AG08395 (cell line): ENCODE results near the gene AFAP1.

ENCODE experiments used
- DNase-seq: peaks from one replicate; pipeline ENCODE4 v3.0.0; 2012; ENCODE audit warnings: mixed read lengths, low spot score

The AFAP1 gene

DNA sequence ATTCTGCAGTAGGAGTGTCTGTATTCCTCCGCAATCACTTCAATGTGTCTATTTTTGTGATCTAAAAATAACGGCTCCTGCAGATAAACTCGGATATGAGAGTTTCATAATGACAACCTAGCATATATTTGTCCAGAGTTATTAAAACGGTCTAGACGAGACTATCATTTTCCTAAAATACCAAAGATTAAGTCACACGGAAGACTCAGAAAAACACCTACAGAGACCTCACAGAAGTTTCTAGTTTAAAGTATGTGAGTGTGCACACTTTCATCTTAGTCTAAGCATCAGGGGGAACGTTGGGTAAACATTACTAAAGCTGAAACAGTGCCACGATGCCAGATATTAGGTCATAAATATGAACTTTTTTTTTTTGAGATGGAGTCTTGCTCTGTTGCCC, 156.9 kb downstream of the AFAP1 start:
- no peak for DNase-seq

DNA sequence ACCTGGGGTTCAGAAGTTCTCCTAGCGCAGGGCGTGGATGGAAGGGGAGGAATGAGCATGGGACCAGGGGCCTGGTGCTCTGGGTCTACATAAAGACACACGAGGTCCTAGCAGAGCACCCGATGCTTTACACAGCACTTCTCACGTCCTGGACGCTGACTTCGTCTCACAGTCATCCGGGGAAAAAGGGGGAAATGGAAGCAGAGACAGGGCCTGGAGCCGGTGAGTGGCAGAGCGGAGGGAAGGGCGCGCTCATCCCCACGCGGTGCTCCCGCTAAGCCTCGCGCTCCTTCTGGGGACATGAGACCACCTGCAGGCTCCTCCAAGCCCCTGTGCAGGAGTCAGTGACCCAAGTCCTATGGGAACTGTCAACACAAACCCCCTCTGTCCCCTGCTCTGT, 157.7 kb downstream of the AFAP1 start:
- no peak for DNase-seq

DNA sequence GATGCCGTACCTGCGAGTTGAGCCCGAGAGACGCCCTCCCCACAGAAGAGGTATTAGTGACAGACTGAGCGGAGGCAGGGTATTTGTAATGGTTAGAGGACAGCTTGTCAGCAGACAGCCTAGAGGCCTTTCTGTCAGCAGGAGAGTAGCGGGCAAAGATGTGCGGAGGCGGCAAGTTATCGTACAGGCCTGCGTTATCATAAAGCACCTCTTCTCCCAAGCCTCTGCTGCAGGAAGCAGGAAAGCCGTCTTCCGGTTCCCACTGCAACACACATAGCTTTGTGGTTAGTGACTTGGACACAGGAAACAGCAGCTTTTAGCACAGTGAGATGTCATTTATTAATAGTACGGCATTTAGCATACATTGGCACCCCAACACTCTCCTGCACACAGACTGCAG, 158.3 kb downstream of the AFAP1 start:
- DNase-seq: peak; percentile 77

DNA sequence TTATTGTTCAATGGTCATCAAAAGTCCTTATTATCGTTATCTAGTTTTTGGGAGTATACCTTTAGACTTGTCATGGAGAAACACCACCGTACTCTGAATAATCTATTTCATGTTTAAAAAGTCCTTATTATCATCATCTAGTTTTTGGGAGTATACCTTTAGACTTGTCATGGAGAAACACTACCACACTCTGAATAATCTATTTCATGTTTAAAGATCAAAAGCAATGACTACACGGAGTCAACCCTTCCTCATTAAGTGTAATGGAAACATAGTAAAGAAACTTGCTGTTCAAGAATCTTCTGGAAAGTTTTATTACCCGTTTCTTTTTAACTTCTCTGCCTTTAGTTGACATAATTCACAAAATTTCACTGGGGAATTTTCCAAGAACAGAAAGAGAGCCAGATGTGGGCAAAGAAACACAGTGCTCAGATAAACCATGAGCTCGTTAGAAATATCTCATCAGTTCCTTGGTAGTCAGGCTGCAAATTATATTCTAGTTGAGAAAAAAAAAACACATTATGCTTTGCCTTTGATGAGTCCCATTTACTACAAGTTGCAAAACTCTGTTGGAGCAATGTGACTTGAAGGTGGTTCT, 158.8 kb downstream of the AFAP1 start:
- no peak for DNase-seq

DNA sequence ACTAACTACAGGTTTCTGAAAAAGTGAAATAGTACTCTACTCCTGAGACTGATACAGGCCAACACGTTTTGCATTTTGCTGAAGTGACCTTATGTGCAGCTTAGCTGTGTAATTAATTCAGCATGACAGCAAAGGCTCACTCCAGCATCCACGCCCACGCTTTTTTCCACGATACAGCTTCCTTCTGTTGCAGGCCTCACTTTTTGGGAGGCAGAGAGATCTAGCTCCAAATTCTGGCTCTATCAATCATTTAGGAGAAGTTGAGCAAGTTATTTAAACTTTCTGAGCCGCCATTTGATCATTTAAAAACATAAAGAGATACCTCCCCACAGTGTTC, 160.3 kb downstream of the AFAP1 start:
- DNase-seq: peak; percentile 46

DNA sequence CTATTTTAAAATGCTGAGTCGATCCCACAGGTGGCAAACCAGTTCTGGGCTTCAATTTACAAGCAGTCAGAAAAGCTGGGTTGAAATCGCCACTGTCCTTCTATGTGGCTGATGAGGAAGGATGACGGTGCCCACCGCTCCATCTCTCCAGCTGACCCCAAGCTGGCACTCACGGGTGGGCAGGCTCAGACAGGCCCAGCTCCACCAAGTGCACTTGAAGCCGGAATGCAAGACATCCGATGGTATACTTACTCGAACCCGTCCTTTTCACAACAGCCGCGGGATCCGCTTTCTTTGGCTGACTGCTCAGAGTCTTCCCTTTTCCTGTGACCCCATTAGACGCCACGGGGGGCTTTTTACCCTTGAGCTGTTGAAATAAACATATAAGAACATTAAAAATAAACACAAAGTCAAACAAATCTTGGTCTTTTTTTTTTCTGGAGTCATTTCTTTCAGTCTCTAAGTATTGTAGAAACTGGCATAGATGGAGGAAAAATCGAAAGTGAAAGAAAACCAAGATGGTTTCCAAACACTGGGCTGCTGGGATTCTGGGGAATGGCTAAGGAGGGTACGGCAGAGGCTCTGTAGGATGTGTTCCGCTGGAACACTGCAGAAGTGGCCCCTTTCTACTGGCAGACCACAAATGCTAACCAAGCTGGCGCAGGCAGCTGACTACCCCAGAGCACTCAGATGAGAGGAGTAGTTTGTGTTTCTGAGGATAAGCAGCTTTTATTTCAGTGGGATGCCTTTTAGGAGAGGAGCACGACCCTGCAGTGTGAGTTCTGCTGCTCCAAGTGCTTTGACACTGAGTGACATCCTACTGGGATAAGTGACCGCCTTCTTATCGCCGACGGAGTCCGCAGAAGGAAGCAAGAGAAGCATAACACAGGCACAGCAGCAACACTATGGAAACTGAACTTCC, 160.9 kb downstream of the AFAP1 start:
- no peak for DNase-seq

DNA sequence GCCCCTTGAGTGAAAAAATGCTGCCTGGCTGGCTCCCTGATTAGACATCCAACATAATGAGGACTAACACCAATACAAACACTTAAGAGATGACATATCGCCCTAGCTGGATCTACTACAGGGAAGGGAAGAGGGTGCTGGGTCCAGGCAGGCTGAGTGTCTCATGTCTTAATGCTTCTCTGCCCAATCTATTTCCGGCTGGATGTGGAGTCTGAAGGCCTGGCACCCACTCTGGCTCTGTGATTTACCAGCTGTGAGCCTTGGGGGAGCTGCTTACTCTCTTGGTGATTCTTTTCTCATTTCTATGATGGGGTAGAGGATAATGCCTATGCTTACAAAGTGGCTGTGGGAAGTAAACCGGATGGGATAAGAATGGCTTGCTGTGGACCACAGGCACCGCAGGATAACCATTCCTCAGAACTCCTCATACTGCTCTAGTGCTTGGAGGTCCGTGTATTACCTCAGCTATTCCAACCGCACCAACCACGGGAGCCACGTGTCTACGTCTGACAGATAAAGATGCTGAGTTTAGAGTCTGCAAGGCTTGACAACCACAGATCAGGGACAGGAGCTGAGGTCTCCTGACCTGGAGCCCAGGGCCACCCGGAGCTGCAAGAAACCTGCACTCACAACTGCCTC, 161.7 kb downstream of the AFAP1 start:
- DNase-seq: no peak

DNA sequence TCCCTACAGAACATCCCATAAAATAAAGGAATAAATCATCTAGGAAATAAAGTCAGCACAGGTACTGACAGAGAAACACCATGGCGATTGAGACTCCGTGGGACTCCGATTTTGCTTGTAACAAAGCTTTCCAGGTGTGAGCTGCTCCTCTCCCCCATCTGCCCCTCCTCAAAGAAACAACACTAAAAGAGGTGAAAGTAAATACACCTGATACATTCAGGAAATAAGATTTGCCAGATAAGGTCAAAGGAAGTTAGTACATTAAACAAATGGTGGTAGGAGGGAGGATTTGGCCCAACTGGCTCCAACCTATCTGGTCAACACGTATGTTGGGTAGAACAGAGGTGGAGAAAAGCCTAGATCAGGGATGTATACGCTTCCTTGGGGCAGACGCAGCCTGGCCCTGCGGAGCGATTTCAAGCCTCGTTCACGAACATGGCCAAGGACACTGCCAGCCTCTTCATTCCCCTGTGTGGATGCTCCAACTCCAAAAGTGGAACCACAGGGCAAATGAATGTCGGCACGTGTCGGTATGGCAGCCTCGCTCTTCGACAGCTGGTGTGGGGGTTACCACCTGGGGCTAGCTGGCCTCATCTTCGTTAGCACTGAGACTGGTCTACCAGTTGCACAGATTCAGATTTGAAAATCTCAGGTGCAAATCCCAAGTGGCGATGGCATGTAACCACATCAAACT, 162.5 kb downstream of the AFAP1 start:
- no peak for DNase-seq

DNA sequence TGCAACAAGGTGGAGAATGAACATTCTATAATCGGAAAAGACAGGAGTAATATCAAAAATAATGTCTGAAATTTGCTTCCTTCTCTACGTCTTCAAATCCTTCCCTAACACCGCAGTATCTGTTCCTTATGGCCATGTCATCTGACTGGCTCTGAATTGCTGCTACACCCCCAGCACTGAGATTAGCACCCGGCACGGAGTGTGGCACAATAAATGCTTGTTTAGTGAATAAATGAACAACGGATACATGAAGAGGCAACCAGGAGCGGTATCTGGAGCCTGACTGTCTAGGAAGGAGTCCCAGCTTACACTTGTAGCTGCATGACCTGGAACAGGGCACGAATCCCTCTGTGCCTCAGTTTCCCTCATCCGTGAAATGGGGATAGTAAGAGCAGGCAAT, 164.3 kb downstream of the AFAP1 start:
- DNase-seq: no peak

DNA sequence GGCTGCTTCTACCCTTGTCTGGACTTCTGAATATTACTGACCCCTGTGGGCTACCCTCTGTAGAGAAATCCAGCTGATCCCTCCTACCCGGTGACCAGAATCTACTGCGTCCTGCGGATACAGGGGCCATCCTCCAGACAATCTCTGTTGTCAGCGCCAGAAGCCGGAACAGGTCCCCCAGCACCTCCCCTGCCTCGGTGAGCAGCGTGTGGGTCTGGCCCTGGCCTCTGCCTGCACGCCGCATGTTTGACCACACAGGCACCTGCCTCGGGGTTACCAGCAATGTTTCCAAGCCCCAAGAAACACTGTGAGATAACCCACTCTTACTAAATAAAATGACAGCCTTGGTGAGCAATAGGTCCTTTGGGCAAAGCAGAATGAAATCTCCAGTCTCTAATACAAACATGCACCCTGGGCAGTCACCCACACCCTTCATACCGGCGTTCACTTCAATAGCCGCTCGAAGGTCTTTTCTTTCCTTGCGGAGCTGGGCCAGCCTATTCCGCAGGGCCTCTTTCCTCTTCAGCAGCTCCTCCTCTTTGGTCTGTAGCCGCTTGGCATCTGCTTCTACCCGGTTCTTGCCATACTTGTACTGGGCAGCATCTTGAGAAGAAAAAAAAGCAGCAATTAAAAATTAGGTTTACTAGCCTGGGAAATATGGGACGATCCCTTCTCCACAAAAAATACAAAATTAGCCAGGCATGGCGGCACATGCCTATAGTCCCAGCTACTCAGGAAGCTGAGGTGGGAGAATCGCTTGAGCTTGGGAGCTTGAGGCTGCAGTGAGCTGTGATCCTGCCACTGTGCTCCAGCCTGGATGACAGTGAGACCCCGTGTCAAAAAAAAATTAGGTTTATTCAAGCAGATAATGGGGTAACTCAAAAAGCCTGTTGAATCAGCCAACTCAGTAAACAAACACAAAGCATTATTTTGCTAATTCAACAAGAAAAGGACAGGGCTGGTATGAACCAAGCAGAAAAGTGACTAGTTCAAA, 165.1 kb downstream of the AFAP1 start:
- no peak for DNase-seq

DNA sequence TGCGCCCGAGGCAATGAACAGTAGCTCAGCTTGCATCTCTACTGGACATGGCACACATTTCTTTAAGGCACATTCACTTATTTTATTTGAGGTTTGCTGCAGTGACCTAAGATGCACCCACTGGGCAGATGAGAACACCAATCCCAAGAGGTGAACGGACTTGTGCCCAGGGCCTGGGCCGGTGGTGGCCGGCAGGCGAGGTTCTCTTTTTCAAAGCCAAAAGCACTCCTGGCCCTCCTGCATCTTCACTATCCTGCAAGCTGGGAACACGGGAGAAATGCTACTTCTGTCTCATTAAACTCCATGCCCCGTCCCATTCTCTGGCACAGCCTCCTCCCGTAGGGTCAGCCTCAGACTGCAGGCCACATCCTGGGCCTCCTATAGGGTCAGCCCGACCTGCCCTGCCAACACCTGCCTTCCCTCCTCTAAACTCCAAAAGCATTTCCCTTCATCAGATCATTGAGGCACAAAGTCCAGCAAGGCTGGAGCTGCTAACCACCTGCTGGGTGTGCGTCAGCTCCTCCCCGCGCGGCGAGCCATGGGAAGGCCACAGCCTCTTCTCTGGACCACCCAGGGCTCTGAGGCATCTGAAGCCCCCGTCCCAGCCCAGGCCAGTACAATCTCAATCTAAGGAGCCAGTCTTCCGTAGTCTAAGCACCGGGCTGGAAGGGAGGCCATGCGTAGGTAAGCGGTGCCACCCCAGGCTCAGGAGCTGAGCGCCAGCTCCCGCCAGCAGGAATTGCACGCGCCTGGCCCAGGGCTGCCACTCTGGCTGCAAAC, 166.1 kb downstream of the AFAP1 start:
- no peak for DNase-seq

DNA sequence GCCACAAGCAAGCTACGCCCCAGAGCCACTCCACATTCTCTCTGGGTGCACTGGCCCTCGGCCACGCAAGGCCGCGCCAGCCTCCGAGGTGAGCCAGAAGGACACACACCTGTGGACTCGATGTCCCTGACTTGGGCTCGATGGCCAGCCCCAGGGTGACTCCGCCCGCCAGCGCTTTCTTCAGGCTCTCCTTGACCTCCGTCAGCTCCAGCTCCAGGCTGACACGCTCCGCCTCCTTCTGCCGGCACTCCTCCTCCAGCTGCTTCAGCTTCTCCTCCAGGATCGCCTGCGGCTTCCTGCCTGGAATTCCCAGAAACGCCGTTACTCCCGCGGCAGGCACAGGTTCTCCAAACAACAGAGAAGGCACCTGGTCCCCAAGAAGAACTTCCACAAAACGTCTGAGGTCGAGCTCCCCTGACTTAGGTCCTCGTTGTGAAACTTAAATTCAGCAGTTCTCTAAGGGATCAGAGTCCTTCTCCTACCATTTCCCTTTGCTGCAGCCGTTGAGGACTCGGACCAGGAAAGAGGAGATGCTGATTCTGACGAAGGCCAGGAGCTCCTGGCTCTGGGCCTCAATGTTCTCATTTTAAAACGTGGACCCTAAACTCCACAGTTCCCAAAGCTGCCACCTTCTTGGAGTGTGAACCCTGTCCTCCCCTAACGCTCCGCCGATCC, 166.8 kb downstream of the AFAP1 start:
- DNase-seq: peak; percentile 64

DNA sequence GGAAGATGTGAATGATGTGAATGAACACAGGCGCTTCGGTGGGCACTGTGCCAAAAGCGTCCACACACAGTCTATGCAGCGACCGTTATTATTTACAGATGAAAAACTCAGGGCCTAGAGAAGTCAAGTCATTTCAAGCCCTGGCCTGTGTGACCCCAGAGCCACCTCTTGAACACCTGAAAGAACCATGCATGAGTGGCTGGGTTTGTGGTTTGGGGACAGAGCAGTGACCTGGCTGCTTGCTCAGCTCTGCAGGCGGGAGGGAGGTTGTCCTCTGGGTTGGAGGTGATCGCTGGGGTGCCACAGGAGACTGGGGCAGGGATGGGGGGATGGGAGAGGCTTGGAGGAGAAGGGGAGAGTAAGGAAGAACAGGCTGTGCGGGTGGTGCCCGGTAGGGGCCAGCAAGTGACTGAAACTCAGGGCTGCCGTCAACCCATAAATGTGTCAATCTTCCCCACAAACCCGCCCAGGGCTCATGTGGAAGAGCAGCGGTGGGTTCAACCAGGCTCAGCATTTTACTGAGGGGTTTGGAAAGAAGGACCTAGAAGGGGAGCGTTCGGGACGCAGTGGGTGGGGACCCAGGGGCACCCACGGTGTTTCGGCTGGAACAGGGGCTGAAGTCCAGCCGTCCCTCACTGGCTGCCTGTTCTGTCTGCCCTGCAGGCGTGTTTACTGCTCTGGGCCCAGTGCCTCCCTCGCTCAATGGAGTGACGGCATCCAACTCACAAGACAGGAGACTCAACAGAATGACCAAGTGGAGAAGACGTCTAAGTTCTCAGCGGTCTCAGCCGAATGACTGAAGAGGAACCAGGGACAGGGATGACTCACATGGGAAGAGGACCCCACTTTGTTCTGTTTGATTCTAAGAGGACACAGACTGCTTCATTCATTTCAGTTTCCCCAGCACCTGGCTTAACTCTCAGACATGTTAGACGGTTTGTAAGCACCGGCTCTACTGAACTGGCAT, 167.8 kb downstream of the AFAP1 start:
- no peak for DNase-seq

DNA sequence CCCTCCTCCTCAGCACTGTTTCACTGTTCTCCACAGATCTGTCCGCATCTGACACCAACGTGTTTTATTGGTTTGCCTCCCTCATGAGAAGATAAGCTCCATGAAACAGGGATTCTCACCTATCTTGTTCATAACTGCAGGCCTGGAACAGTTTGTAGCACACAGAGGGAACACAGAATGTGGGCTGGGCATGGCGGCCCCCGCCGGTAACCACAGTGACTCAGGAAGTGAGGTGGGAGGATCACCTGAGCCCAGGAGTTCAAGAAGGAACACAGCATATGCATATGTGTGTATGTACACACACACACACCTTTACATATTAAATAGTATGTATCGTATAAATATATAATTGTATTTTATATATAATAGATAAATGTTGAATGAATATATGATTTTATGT, 168.6 kb downstream of the AFAP1 start:
- DNase-seq: no peak

DNA sequence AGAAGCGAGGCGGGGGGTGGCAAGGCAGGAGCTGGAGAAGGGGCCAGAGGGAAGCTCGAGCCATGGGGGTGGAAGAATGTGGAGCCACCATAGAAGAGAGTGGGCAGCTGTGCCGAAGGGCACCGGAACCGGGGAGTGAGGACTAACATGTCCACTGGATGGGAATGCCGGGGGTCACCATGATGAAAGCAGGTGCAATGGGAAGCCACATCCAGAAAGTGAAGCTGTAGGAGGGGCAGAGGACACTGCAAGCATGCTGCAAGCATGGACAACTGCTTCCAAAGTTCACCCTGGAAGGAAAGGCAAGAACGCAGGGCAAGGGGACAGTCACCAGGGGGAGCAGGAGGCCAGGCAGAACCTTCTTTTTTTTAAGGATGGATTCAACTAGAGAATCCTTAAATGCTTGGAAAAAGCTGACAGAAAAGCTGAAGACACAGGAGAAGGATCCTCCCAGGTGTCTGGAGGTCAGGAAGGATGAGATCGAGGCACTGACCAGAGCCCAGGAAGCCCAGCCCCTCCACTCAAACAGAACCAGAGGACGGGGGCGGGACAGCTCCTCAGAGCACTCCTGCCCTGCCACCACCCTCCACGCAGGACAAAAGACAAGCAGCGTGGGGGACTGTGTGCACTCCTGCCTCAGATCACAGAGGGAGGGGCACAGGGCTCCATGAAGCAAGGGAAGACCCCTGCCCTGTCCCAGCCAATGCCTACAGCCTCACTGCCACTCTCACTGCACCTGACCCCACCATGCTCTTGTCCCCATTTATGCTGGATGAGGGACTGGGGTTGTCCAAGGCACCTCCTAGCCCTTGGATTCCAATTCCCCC, 169.2 kb downstream of the AFAP1 start:
- peak; percentile 38 for DNase-seq

DNA sequence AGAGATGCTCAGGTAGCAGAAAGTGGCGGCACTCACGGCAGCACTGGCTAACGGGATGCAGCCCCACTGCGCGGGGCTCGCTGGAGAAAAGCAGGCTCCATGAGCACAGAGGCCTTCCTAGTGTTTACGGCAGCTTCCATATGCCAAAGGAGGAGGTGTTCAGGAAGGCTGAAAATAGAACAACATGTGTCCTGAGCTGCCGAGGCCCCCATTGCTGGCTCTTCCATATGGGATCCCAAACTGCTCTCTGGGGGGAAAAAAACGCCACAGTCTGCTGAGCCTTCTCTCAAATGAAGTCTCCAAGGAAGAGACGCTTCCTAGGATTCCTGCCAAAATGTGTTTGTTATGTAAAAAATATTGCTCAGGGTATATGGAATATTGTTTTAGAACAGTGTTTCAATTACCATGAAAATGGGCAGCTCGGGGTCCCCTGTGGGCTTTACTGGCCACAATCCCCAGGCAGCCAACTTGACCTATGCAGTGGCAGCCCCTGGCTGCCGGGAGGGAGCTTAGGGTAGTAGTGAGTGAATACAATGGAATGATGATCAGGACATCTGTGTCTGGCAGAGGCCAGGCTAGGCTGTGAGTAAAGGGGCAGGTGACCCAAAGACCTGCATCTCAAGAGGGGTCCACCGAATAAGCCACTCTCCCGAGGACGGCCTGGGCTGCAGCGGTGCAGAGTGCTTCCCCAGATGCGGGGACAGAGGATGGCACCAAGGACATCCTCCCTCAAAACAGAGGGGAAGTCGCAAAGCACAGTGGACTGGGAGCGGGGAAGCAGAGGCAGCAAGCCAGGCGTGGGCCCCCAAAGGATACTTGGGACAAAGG, 170.1 kb downstream of the AFAP1 start:
- no peak for DNase-seq

DNA sequence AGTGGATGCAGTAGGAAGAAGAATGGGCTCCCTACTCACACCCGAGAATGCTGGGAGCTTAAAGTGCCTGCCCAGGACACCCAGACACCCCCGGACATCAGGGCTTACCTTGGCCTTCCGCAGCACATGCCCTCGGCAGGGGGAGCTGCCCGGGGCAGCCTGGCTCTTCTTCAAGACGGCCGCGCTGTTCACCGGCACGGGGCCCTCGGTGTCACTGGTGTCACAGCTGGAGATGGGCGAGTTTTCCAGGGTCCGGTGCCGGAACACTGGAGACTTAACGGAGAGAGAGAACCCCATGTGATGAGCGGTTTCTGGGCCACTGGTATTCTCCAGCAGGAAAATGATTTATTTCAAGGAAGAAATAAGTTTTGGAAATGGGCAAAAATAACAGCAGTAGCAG, 170.9 kb downstream of the AFAP1 start:
- no peak for DNase-seq
